Measurements from ENCODE around the gene HTT-AS.
A peak's percentile ranks its signal among the peaks of the same experiment; 100 is the strongest.

Gene HTT-AS

GRCh38 chr4:3046623-3047022 is 27.7 kb downstream of the HTT-AS start:
- Histone ChIP-seq H3K4me3 (ENCODE audit: low read depth, low read length) (no peak overlapping the region), H3K27me3 (replicated peaks) (no peaks in the 10 kb centered on the region), H3K27ac (no peak overlapping the region), H3K36me3 (replicated peaks) (no peaks in the 10 kb centered on the region)
- in situ Hi-C loops (cut with HindIII; ENCODE audit: low pct_ligation_motif_present, low sequenced_read_pairs), result no loop called here
- DNase-seq, result no peak
- TF ChIP-seq CTCF (IDR thresholded peaks at IDR 0.05; ENCODE audit: low read depth, low read length, missing control alignments), result no peak

- in situ Hi-C loops (cut with HindIII; ENCODE audit: low pct_ligation_motif_present, low sequenced_read_pairs), result no loop called here
- Histone ChIP-seq H3K4me3 (ENCODE audit: low read depth, low read length) (no peak overlapping the region), H3K27ac (peak overlapping the region; percentile 58), H3K36me3 (replicated peaks) (no peaks in the 10 kb centered on the region), H3K27me3 (replicated peaks) (no peaks in the 10 kb centered on the region)
- no peak for DNase-seq
- no peak for TF ChIP-seq CTCF (IDR thresholded peaks at IDR 0.05; ENCODE audit: low read depth, low read length, missing control alignments)
Observed at GRCh38 chr4:3046162-3046561, 28.2 kb downstream of the HTT-AS start.

- Histone ChIP-seq H3K27ac (peak overlapping the region; percentile 58), H3K4me3 (ENCODE audit: low read depth, low read length) (no peak overlapping the region), H3K27me3 (replicated peaks) (no peaks in the 10 kb centered on the region), H3K36me3 (replicated peaks) (no peaks in the 10 kb centered on the region)
- in situ Hi-C loops (cut with HindIII; ENCODE audit: low pct_ligation_motif_present, low sequenced_read_pairs), result no loop called here
- TF ChIP-seq CTCF (IDR thresholded peaks at IDR 0.05; ENCODE audit: low read depth, low read length, missing control alignments), result no peak
- peak; percentile 93 for DNase-seq
Observed at GRCh38 chr4:3044870-3045819, 29.2 kb downstream of the HTT-AS start.

GRCh38 chr4:3043282-3044020 is 30.9 kb downstream of the HTT-AS start:
- TF ChIP-seq CTCF (IDR thresholded peaks at IDR 0.05; ENCODE audit: low read depth, low read length, missing control alignments), result no peak
- Histone ChIP-seq H3K4me3 (ENCODE audit: low read depth, low read length) (no peak overlapping the region), H3K27me3 (replicated peaks) (no peaks in the 10 kb centered on the region), H3K27ac (no peak overlapping the region), H3K36me3 (replicated peaks) (no peaks in the 10 kb centered on the region)
- in situ Hi-C loops (cut with HindIII; ENCODE audit: low pct_ligation_motif_present, low sequenced_read_pairs), result no loop called here
- DNase-seq, result no peak

GRCh38 chr4:3042226-3042625 is 32.1 kb downstream of the HTT-AS start:
- Histone ChIP-seq H3K4me3 (ENCODE audit: low read depth, low read length) (peak overlapping the region; percentile 46), H3K27ac (no peak overlapping the region), H3K36me3 (replicated peaks) (no peaks in the 10 kb centered on the region), H3K27me3 (replicated peaks) (no peaks in the 10 kb centered on the region)
- in situ Hi-C loops (cut with HindIII; ENCODE audit: low pct_ligation_motif_present, low sequenced_read_pairs), result no loop called here
- no peak for TF ChIP-seq CTCF (IDR thresholded peaks at IDR 0.05; ENCODE audit: low read depth, low read length, missing control alignments)
- DNase-seq, result no peak

Measured in brain microvascular endothelial cell (primary cell).